Stomach (tissue), 9 donors: ENCODE measurements around the gene SCRT2. TPM values are rescaled to one million over a fixed set of nuclear protein-coding genes. Genes with fewer than 3 reads are reported as not detected.

Source experiments
- DNase-seq, 2 donors: peaks; one replicate each; pipeline versions ENCODE4 v3.0.0 to v3.0.0-alpha.2; 2013 to 2019
- H3K27ac ChIP-seq, 5 donors: fragments of 200-600 bp in 4 of 5; sonication (generic) in 4 of 5; one replicate each; pipeline ENCODE4 v1.5.1; 2013 to 2019; ENCODE audit warnings: mild to moderate bottlenecking in 1 of 5, moderate library complexity in 1 of 5
- H3K27me3 ChIP-seq, 3 donors: fragments of 200-600 bp; sonication (generic); one replicate each; pipeline ENCODE4 v1.5.1; 2017 to 2019; ENCODE audit warnings: mixed run types in 1 of 3
- H3K36me3 ChIP-seq, 4 donors: fragments of 200-600 bp; sonication (generic); 1 replicate in 3 of 4; 2 replicates in 1 of 4; pipeline ENCODE4 v1.5.1; 2016 to 2019
- H3K4me1 ChIP-seq, 4 donors: fragments of 200-600 bp; sonication (generic); one replicate each; pipeline ENCODE4 v1.5.1; 2016 to 2019
- H3K4me3 ChIP-seq, 4 donors: fragments of 200-600 bp; sonication (generic) in 3 of 4; one replicate each; pipeline ENCODE4 v1.5.1; 2016 to 2019; ENCODE audit warnings: mild to moderate bottlenecking in 1 of 4
- H3K9me3 ChIP-seq, 4 donors: fragments of 200-600 bp; sonication (generic); one replicate each; pipeline ENCODE4 v1.5.1; 2016 to 2019
- EP300 ChIP-seq: sonication (generic); formaldehyde crosslinking; IDR thresholded peaks from one replicate; pipeline ENCODE4 v1.6.1; 2017; ENCODE audit warnings: antibody characterized with exemption
- POLR2A ChIP-seq, 4 donors: fragments of 450-650 bp; IDR thresholded peaks; one replicate each; pipeline ENCODE4 v1.6.1; 2016; ENCODE audit warnings: antibody characterized with exemption in 4 of 4, control low read depth in 2 of 4, mild to moderate bottlenecking in 1 of 4, moderate library complexity in 1 of 4
- POLR2AphosphoS5 ChIP-seq, 3 donors: sonication (generic); formaldehyde crosslinking; IDR thresholded peaks; one replicate each; pipeline ENCODE4 v1.6.1; 2016; ENCODE audit warnings: antibody characterized with exemption in 3 of 3
- WGBS, 5 donors: extraction: QIAGEN DNeasy Blood & Tissue Kit in 3 of 5; methylation state at CpG; one replicate each; pipeline versions ENCODE4 v1.1.5 to v1.1.7; 2013 to 2018; 5-methylcytosine and 5-hydroxymethylcytosine counted together
- intact Hi-C: fragments of 100-400 bp; cut with DNase I; formaldehyde crosslinking; loops from one replicate; pipeline ENCODE4 v1.15.1; 2023; ENCODE audit warnings: low total_unique reads
- polyA plus RNA-seq, 3 donors: library from polyadenylated mRNA; stranded (reverse); fragments of 200-250 nt; gene quantifications; one replicate each; pipeline ENCODE4 v1.2.3, GENCODE V29; 2013
- total RNA-seq, 5 donors: library from RNA; depleted of rRNA; stranded (reverse); fragments of >200 nt; gene quantifications; one replicate each; pipeline versions ENCODE4 v1.1.0 to v1.2.3, GENCODE V29; 2014 to 2016
- TF ChIP-seq, protein P1 (sequence below), 7 experiments: fragments of 450-650 bp in 4 of 7; fragments of 200-600 bp in 3 of 7; sonication (generic) in 3 of 7; IDR thresholded peaks; one replicate each; pipeline ENCODE4 v1.5.1; 2016 to 2019; ENCODE audit warnings: antibody characterized with exemption in 7 of 7, control low read depth in 2 of 7, mild to moderate bottlenecking in 1 of 7
- donor health status: healthy with polysubstance abuse.
- donor health status: Bipolar disorder and iron deficiency.
- donor health status: healthy.

SCRT2 gene
- total and polyA plus RNA-seq, 8 donors = not detected

- DNase-seq = peak in 1 of 2 donors; percentile 25
- no peaks in the 10 kb centered on the region for H3K4me1 ChIP-seq
- no peak overlapping the region for H3K27ac ChIP-seq
- WGBS, 5 donors = 38 to 56% (median 50%) methylated on average over 12 to 14 of the region's 14 CpGs
- intact Hi-C loops = no loop called here
- TF ChIP-seq POLR2A (IDR thresholded peaks at IDR 0.05) (no peak), POLR2AphosphoS5 (IDR thresholded peaks at IDR 0.05) (no peak), EP300 (no peak)
- TF ChIP-seq, protein P1, sequence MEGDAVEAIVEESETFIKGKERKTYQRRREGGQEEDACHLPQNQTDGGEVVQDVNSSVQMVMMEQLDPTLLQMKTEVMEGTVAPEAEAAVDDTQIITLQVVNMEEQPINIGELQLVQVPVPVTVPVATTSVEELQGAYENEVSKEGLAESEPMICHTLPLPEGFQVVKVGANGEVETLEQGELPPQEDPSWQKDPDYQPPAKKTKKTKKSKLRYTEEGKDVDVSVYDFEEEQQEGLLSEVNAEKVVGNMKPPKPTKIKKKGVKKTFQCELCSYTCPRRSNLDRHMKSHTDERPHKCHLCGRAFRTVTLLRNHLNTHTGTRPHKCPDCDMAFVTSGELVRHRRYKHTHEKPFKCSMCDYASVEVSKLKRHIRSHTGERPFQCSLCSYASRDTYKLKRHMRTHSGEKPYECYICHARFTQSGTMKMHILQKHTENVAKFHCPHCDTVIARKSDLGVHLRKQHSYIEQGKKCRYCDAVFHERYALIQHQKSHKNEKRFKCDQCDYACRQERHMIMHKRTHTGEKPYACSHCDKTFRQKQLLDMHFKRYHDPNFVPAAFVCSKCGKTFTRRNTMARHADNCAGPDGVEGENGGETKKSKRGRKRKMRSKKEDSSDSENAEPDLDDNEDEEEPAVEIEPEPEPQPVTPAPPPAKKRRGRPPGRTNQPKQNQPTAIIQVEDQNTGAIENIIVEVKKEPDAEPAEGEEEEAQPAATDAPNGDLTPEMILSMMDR (IDR thresholded peaks at IDR 0.05) = no peak
- no peak overlapping the region for H3K4me3 ChIP-seq
- no peaks in the 10 kb centered on the region for H3K9me3 ChIP-seq
- peaks cover 0 to 39% (median 10%) of the 10 kb centered on the region in 3 donors for H3K27me3 ChIP-seq
- H3K36me3 ChIP-seq = no peaks in the 10 kb centered on the region
Observed at GRCh38 chr20:634148-634925, 41.3 kb downstream of the SCRT2 start.

DNA sequence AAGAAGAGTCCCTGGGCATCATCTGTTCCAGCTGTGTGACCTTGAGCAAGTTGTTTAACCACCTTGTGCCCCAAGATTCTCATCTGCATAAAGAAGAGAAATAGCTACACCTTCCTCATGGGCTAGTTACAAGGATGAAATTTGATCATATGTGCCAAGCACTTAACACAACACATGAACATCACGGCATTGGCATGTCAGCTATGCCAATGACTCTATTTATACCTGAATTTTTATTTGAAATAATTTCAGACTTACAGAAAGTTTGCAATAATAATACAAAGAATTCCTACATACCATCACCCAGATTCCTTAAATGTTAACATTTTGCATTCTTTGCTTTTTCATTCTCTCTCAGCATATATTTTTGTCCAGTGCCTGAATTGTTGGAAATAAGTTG, 44.5 kb downstream of the SCRT2 start:
- H3K9me3 ChIP-seq = no peaks in the 10 kb centered on the region
- 36 to 76% (median 57%) methylated on average over 1 of the region's 1 CpG for WGBS, 5 donors
- H3K36me3 ChIP-seq = no peaks in the 10 kb centered on the region
- peaks cover 0 to 36% (median 10%) of the 10 kb centered on the region in 3 donors for H3K27me3 ChIP-seq
- H3K4me1 ChIP-seq = no peaks in the 10 kb centered on the region
- no peak for TF ChIP-seq POLR2A (IDR thresholded peaks at IDR 0.05)
- TF ChIP-seq POLR2AphosphoS5 (IDR thresholded peaks at IDR 0.05) = no peak
- TF ChIP-seq, protein P1 (IDR thresholded peaks at IDR 0.05) = no peak
- TF ChIP-seq EP300 = no peak
- intact Hi-C loops = no loop called here
- H3K4me3 ChIP-seq = no peak overlapping the region
- DNase-seq = no peak
- H3K27ac ChIP-seq = no peak overlapping the region

GRCh38 chr20:626579-626978, 49.0 kb downstream of the SCRT2 start:
- WGBS, 5 donors = 62 to 83% (median 75%) methylated on average over 2 of the region's 2 CpGs
- TF ChIP-seq POLR2AphosphoS5 (IDR thresholded peaks at IDR 0.05) = no peak
- TF ChIP-seq, protein P1 (IDR thresholded peaks at IDR 0.05) = no peak

GRCh38 chr20:625360-625932, 50.2 kb downstream of the SCRT2 start:
- Histone ChIP-seq H3K4me1 (no peaks in the 10 kb centered on the region), H3K4me3 (no peak overlapping the region), H3K27ac (no peak overlapping the region), H3K36me3 (no peaks in the 10 kb centered on the region), H3K9me3 (no peaks in the 10 kb centered on the region), H3K27me3 (peaks cover 0 to 42% (median under 1%) of the 10 kb centered on the region in 3 donors)
- WGBS, 5 donors = 83 to 93% (median 87%) methylated on average over 4 of the region's 4 CpGs
- DNase-seq = no peak
- TF ChIP-seq, protein P1 (IDR thresholded peaks at IDR 0.05) = no peak
- TF ChIP-seq POLR2AphosphoS5 (IDR thresholded peaks at IDR 0.05) (no peak), POLR2A (IDR thresholded peaks at IDR 0.05) (no peak), EP300 (no peak)
- intact Hi-C loops = no loop called here

More at GRCh38 chr20:626579-626978, 49.0 kb downstream of the SCRT2 start:
- Histone ChIP-seq H3K27ac (no peak overlapping the region), H3K36me3 (no peaks in the 10 kb centered on the region), H3K9me3 (no peaks in the 10 kb centered on the region), H3K27me3 (peaks cover 0 to 30% (median 0%) of the 10 kb centered on the region in 3 donors), H3K4me3 (no peak overlapping the region), H3K4me1 (no peaks in the 10 kb centered on the region)
- intact Hi-C loops = no loop called here
- no peak for DNase-seq
